GM23338 (cell line): ENCODE data around the gene CT47C1. TPM values are rescaled to one million over a fixed set of nuclear protein-coding genes. Genes with fewer than 3 reads are reported as not detected.

Source experiments
- ATAC-seq: fragments of 200-7000 bp; cut with Tn5 transposase; 3 replicates; pipeline ENCODE4 v1.9.1; 2020
- DNase-seq: peaks from one replicate; pipeline ENCODE4 v3.0.0-alpha.2; 2015; ENCODE audit warnings: low spot score
- H2AFZ ChIP-seq: fragments of 200-600 bp; sonication (generic); 2 replicates; pipeline ENCODE4 v1.8.0; 2016; ENCODE audit warnings: antibody characterized with exemption, mild to moderate bottlenecking, moderate library complexity
- H3F3A ChIP-seq: fragments of 200-600 bp; sonication (generic); replicated peaks from 2 replicates; pipeline ENCODE4 v1.8.0; 2017; ENCODE audit warnings: antibody characterized with exemption, mixed run types, low read depth
- H3K27ac ChIP-seq: fragments of 200-600 bp; sonication (generic); 2 replicates; pipeline ENCODE4 v1.6.1; 2016; ENCODE audit warnings: low read depth
- H3K27me3 ChIP-seq: fragments of 200-600 bp; sonication (generic); 2 replicates; pipeline ENCODE4 v1.8.0; 2016; ENCODE audit warnings: mild to moderate bottlenecking, mixed run types, moderate library complexity; ENCODE audit not compliant: insufficient read depth
- H3K36me3 ChIP-seq: fragments of 200-600 bp; sonication (generic); 2 replicates; pipeline ENCODE4 v1.8.0; 2016; ENCODE audit warnings: mild to moderate bottlenecking; ENCODE audit not compliant: insufficient read depth
- H3K4me1 ChIP-seq: fragments of 200-600 bp; sonication (generic); 2 replicates; pipeline ENCODE4 v1.8.0; 2016; ENCODE audit warnings: mild to moderate bottlenecking, moderate library complexity; ENCODE audit not compliant: insufficient read depth
- H3K4me2 ChIP-seq: fragments of 200-600 bp; sonication (generic); 2 replicates; pipeline ENCODE4 v1.7.1; 2017; ENCODE audit warnings: mixed run types
- H3K4me3 ChIP-seq: fragments of 200-600 bp; sonication (generic); 2 replicates; pipeline ENCODE4 v1.6.1; 2016; ENCODE audit warnings: mixed run types
- H3K79me2 ChIP-seq: fragments of 200-600 bp; sonication (generic); replicated peaks from 2 replicates; pipeline ENCODE4 v1.8.0; 2017; ENCODE audit warnings: mild to moderate bottlenecking; ENCODE audit not compliant: insufficient read depth
- H3K9me2 ChIP-seq: fragments of 200-600 bp; sonication (generic); 2 replicates; pipeline ENCODE4 v1.8.0; 2017; ENCODE audit not compliant: insufficient read depth
- H4K20me1 ChIP-seq: fragments of 200-600 bp; sonication (generic); replicated peaks from 2 replicates; pipeline ENCODE4 v1.8.0; 2017; ENCODE audit warnings: mild to moderate bottlenecking; ENCODE audit not compliant: insufficient read depth
- H3K27ac Mint-ChIP-seq: 2 replicates; pipeline ENCODE4 v1.8.0; 2020; ENCODE audit warnings: inconsistent platforms, mild to moderate bottlenecking, moderate library complexity, mixed read lengths
- H3K27me3 Mint-ChIP-seq: 3 replicates; pipeline ENCODE4 v1.8.0; 2022; ENCODE audit warnings: low read depth, mild to moderate bottlenecking, moderate library complexity, mixed read lengths, inconsistent platforms; ENCODE audit not compliant: insufficient read depth, poor library complexity
- H3K36me3 Mint-ChIP-seq: 3 replicates; pipeline ENCODE4 v1.8.0; 2021; ENCODE audit warnings: low read depth, mild to moderate bottlenecking, inconsistent platforms, moderate library complexity, mixed read lengths
- H3K4me1 Mint-ChIP-seq: 3 replicates; pipeline ENCODE4 v1.8.0; 2020; ENCODE audit warnings: mild to moderate bottlenecking, inconsistent platforms, mixed read lengths
- H3K4me3 Mint-ChIP-seq: 3 replicates; pipeline ENCODE4 v1.8.0; 2021; ENCODE audit warnings: moderate library complexity, mild to moderate bottlenecking, inconsistent platforms, mixed read lengths
- H3K9me3 Mint-ChIP-seq: 3 replicates; pipeline ENCODE4 v1.8.0; 2020; ENCODE audit warnings: moderate library complexity, mild to moderate bottlenecking, inconsistent platforms, mixed read lengths
- EZH2 ChIP-seq: fragments of 200-600 bp; sonication (generic); IDR thresholded peaks from one replicate; pipeline ENCODE4 v1.8.0; 2017; ENCODE audit warnings: antibody characterized with exemption, mild to moderate bottlenecking, low read depth; ENCODE audit not compliant: unreplicated experiment
- JUNB ChIP-seq: IDR thresholded peaks from one replicate; pipeline ENCODE4 v1.6.1; 2016; ENCODE audit warnings: antibody characterized with exemption; ENCODE audit not compliant: unreplicated experiment
- NANOG ChIP-seq: IDR thresholded peaks from 2 replicates; pipeline ENCODE4 v1.6.1; 2016; ENCODE audit warnings: antibody characterized with exemption, borderline replicate concordance
- REST ChIP-seq: IDR thresholded peaks from one replicate; pipeline ENCODE4 v1.6.1; 2018; ENCODE audit warnings: antibody characterized with exemption; ENCODE audit not compliant: unreplicated experiment
- STAT1 ChIP-seq: IDR thresholded peaks from one replicate; pipeline ENCODE4 v1.6.1; 2016; ENCODE audit warnings: antibody characterized with exemption; ENCODE audit not compliant: unreplicated experiment
- ZNF114 ChIP-seq: fragments of 250-450 bp; sonication (Bioruptor Pico); IDR thresholded peaks from 2 replicates; pipeline ENCODE4 v1.5.0; 2020; ENCODE audit warnings: mild to moderate bottlenecking, moderate library complexity
- ZNF462 ChIP-seq: fragments of 250-450 bp; sonication (Bioruptor Pico); IDR thresholded peaks from 2 replicates; pipeline ENCODE4 v1.5.0; 2020; ENCODE audit warnings: mild to moderate bottlenecking, moderate library complexity
- polyA plus RNA-seq: library from polyadenylated mRNA; unstranded; fragments of >200 nt; fragmentation: Nextera tagmentation; extraction: Ambion mirVana; gene quantifications from 2 replicates; pipeline ENCODE4 v1.2.1, GENCODE V29; 2016
- total RNA-seq: library from RNA; depleted of rRNA; stranded (reverse); fragments of >200 nt; shearing (Covaris generic); gene quantifications from 2 replicates; pipeline ENCODE4 v1.2.3, GENCODE V29; 2014
- TF ChIP-seq, protein P1 (sequence below): IDR thresholded peaks from 2 replicates; pipeline ENCODE4 v1.6.1; 2016; ENCODE audit warnings: antibody characterized with exemption

Gene CT47C1
- total and polyA plus RNA-seq, 2 experiments from 2014 or later = not detected

DNA sequence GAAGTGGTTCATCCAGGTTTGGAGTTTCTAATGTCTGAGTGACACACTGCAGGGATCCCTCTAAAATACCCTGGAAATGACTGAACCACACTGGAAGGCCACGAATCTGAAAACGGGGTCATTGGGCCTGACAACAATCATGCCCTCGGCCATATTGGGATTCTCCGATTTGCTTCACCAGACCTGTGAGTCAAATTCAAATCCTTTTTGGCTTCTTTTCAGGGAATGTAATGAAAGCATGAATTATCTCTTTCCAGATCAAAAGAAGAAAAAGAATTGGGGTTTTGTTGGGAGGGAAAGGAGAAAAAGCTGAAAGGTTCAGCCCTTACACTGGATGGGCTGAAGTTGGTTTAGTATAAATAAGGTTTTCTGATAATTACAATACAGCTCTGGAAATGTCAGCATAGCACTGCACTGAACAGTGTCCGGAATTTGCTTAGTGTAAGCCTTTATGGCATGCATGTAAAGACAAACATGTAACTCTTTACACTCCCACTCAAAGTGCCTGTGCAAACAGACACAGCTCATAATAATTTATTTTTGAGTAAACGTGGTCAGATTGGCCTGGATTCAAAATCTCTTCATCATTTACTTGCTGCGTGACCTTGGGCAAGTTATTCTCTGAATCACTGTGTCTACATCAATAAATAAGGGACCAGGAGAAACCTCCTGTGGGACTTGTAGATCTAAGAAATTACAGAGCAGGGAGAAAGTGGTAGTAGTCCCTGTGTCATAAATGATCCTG, 21.4 kb downstream of the CT47C1 start:
- Mint-ChIP-seq H3K27ac (no peak overlapping the region), H3K27me3 (peaks cover 5% of the 10 kb centered on the region), H3K4me1 (peaks cover 11% of the 10 kb centered on the region), H3K36me3 (no peaks in the 10 kb centered on the region), H3K9me3 (no peaks in the 10 kb centered on the region), H3K4me3 (no peak overlapping the region)
- H3K27me3 ChIP-seq = no peaks in the 10 kb centered on the region
- no peak overlapping the region for H3K4me3 ChIP-seq
- H2AFZ ChIP-seq = no peak overlapping the region
- no peaks in the 10 kb centered on the region for H3F3A ChIP-seq
- no peaks in the 10 kb centered on the region; the same call in 1 of the 2 replicates for H3K4me1 ChIP-seq
- no peak overlapping the region for H3K4me2 ChIP-seq
- ATAC-seq = no peak
- no peaks in the 10 kb centered on the region for H3K9me2 ChIP-seq
- DNase-seq = no peak
- H3K36me3 ChIP-seq = no peaks in the 10 kb centered on the region
- H3K79me2 ChIP-seq = no peaks in the 10 kb centered on the region
- no peak overlapping the region for H3K27ac ChIP-seq
- no peaks in the 10 kb centered on the region for H4K20me1 ChIP-seq
- TF ChIP-seq EZH2 = no peak
- no peak for TF ChIP-seq JUNB
- no peak for TF ChIP-seq STAT1
- no peak for TF ChIP-seq ZNF462 (CRISPR knock-in tag)
- no peak for TF ChIP-seq REST
- TF ChIP-seq, protein P1, sequence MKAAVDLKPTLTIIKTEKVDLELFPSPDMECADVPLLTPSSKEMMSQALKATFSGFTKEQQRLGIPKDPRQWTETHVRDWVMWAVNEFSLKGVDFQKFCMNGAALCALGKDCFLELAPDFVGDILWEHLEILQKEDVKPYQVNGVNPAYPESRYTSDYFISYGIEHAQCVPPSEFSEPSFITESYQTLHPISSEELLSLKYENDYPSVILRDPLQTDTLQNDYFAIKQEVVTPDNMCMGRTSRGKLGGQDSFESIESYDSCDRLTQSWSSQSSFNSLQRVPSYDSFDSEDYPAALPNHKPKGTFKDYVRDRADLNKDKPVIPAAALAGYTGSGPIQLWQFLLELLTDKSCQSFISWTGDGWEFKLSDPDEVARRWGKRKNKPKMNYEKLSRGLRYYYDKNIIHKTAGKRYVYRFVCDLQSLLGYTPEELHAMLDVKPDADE = no peak
- TF ChIP-seq ZNF114 (CRISPR knock-in tag) = no peak
- TF ChIP-seq NANOG = no peak
